22Rv1 (cell line): ENCODE results near the gene LETM1.

Source experiments
- CTCF ChIP-seq: fragments of 450-650 bp; IDR thresholded peaks from 2 replicates; pipeline ENCODE4 v1.5.1; 2017; ENCODE audit warnings: mild to moderate bottlenecking
- ZFX ChIP-seq: fragments of 450-650 bp; IDR thresholded peaks from 2 replicates; pipeline ENCODE4 v1.6.1; 2017; ENCODE audit warnings: antibody characterized with exemption, borderline replicate concordance

GRCh38 chr4:1773754-1774153 is 82.2 kb downstream of the LETM1 start:
- TF ChIP-seq CTCF (no peak), ZFX (no peak)
